D721Med (cell line): ENCODE data around the gene PIK3CD.

Source experiments
- DNase-seq: peaks from one replicate; pipeline ENCODE4 v3.0.0; 2011; ENCODE audit warnings: low spot score; ENCODE audit not compliant: insufficient read length
- FAIRE-seq: peaks from 2 replicates; lab custom pipeline; 2011; peaks lifted over from hg19 to GRCh38; lab: Jason Lieb, UNC
- TF ChIP-seq, protein P1 (sequence below): IDR thresholded peaks from 2 replicates; pipeline ENCODE4 v1.5.1; 2012; ENCODE audit warnings: mild to moderate bottlenecking, control low read depth; ENCODE audit not compliant: insufficient read depth; ENCODE audit errors: missing control alignments

The PIK3CD gene

DNA sequence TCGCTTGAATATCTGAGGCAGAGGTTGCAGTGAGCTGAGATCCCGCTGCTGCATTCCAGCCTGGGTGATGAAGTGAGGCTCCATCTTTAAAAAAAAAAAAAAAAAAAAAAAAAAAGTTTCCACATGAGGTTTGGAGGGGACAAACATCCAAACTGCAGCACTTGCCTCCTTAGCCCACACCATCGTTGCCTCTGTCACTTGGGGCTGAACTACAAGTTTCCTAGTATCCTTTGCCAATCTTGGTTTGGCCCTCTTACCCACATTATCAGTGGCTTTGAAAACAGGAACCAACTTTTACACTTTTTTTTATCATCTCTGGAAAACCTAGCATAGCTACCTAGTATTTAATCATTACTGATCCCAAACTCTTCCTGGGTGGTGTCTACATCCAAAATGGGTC is 113.0 kb downstream of the PIK3CD start:
- no peak for FAIRE-seq
- TF ChIP-seq, protein P1, sequence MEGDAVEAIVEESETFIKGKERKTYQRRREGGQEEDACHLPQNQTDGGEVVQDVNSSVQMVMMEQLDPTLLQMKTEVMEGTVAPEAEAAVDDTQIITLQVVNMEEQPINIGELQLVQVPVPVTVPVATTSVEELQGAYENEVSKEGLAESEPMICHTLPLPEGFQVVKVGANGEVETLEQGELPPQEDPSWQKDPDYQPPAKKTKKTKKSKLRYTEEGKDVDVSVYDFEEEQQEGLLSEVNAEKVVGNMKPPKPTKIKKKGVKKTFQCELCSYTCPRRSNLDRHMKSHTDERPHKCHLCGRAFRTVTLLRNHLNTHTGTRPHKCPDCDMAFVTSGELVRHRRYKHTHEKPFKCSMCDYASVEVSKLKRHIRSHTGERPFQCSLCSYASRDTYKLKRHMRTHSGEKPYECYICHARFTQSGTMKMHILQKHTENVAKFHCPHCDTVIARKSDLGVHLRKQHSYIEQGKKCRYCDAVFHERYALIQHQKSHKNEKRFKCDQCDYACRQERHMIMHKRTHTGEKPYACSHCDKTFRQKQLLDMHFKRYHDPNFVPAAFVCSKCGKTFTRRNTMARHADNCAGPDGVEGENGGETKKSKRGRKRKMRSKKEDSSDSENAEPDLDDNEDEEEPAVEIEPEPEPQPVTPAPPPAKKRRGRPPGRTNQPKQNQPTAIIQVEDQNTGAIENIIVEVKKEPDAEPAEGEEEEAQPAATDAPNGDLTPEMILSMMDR = no peak
- DNase-seq = no peak

DNA sequence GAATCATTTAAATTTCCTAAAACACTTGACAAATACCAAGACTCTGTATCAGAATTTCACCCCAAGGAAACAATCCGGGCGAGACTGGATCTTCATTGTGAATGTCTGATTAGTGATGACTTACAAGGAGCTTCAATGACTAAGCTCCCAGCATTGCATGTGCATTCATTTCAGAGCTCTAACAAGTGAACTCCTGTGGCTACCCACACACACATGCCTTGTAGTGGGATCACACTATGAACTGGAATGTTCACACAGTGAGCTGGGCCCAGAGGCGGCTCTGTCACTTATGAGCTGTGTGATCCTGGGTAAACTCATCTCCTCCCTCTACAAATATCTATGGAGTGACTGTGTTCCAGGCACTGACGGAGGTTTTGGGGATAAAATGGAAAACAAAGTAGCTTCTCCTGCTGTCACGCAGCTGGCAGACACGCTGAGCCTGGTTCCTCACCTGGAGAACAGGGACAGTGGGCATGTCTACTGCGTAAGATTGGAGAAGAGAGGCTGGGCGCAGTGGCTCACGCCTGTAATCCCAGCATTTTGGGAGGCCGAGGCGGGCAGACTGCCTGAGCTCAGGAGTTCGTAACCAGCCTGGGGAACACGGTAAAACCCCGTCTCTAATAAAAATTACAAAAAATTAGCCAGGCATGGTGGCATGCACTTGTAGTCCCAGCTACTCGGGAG is 115.4 kb downstream of the PIK3CD start:
- no peak for DNase-seq
- TF ChIP-seq, protein P1 = no peak
- FAIRE-seq = no peak

DNA sequence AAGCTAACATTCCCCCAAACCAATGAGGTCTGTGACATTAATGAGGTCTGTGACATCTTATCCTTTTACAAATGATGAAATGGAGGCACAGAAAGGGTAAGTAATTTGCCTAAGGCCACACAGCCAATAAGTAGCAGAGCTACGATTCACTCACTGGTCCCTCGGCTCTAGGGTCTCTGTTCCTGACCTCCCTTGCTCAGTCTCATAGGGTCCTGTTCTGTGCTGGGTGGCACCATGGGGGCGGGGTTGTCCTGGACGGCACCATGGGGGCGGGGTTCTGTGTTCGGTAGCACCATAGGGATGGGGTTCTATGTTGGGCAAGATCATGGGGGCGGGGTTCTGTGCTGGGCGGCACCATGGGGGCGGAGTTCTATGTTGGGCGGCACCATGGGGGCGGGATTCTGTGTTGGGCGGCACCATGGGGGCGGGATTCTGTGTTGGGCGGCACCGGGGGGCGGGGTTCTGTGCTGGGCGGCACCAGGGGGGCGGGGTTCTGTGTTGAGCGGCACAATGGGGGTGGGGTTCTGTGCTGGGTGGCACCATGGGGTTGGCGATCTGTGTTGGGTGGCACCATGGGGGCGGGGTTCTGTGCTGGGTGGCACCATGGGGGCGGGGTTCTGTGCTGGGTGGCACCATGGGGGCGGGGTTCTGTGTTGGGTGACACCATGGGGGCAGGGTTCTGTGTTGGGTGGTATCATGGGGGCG is 116.6 kb downstream of the PIK3CD start:
- no peak for FAIRE-seq
- TF ChIP-seq, protein P1 = no peak
- no peak for DNase-seq

DNA sequence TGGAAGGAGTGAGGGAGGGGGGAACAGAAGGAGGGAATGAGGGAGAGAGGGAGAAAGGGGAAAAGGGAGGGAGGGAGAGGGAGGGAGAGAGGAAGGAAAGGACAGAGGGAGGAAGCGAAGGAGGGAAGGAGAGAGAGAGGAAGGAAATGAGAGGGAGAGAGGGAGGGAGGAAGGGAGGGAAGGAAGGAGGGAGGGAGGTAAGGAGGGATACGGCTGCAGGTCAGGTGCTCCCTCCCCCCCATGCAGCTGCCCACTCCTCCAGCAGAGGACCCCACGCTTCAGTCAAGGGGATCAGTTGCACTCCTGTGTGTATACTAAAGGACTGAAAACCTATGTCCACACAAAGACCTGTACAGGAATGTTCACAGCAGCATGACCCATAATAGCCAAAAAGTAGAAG is 117.5 kb downstream of the PIK3CD start:
- DNase-seq = no peak
- FAIRE-seq = no peak
- TF ChIP-seq, protein P1 = no peak

DNA sequence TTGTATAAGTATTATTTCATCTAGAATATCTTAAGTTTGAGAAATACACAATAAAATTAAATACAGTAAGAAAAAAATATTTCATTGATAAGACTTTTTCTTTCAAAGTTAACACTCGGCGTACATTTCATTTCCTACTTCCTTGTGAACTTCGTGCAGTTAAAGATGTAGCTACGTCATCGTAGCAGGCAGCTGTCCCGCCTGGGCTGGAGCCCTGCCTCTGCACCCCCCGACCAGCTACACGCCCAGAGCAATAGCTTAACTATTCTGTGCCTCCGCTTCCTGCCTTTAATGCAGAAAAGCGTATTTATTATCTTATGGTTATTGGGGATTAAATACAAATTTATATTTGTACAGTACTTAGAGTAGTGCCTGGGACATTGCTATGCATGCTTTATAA is 118.8 kb downstream of the PIK3CD start:
- TF ChIP-seq, protein P1 = no peak
- DNase-seq = no peak
- no peak for FAIRE-seq

DNA sequence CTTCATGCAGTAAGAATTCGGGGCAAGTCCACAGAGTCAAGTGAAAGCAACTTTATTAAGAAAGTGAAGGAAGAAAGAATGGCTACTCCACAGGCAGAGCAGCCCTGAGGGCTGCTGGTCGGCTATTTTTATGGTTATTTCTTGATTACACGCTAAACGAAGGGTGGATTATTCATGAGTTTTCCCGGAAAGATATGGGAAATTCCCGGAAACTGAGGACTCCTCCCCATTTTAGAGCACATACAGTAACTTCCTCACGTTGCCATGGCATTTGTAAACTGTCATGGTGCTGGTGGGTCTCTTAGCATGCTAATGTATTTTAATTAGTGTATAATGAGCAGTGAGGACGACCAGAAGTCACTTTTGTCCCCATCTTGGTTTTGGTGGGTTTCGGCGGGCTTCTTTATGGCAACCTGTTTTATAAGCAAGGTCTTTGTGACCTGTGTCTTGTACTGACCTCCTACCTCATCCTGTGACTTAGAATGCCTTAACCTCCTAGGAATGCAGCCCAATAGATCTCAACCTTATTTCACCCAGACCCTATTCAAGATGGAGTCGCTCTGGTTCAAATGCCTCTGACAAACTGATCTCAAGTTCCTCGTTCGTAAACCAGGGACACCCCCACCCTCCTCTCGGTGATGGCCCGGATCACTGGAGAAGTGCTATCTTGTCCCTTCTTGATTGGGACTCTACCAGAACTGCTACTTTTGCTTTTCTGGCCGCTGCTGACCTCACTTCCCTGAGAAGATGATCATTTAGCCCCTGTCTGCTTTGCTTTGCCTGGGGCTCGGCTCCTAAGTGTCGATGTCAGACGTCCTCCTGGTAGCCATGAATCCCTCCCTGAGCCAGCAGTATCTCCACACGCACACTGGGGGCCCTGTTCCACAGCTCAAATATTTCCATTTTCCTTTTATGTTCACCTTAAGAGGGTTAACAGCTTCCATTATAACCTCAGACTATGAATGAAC is 123.5 kb downstream of the PIK3CD start:
- DNase-seq (no peak), FAIRE-seq (no peak)
- TF ChIP-seq, protein P1 = no peak
